Measurements from ENCODE around the gene NIBAN1. TPM values are rescaled to one million over a fixed set of nuclear protein-coding genes. Genes with fewer than 3 reads are reported as not detected.

Gene NIBAN1
- total RNA-seq, 1 donor from 2014 or later = 72.8 TPM

Other genes starting within 250 kb of the NIBAN1 start
- 19.4 and 20.2 TPM in 2 replicates for gene EDEM3, start 219.7 kb downstream of the NIBAN1 start, total RNA-seq
- 17.1 and 21.4 TPM in 2 replicates for gene RNF2, start 71.0 kb upstream of the NIBAN1 start, total RNA-seq
- gene TRMT1L, start 182.4 kb upstream of the NIBAN1 start, total RNA-seq = 16.8 and 20.3 TPM in 2 replicates
- gene SWT1, start 182.7 kb upstream of the NIBAN1 start, total RNA-seq = 5.8 and 6.2 TPM in 2 replicates